Neural crest cell (in vitro differentiated cells): ENCODE results near the gene SLC7A7. TPM values are rescaled to one million over a fixed set of nuclear protein-coding genes. Genes with fewer than 3 reads are reported as not detected.

Source experiments
- DNase-seq: peaks from one replicate; pipeline ENCODE4 v3.0.0; 2021; ENCODE audit warnings: low read depth, mixed read lengths, low spot score
- H3K27ac Mint-ChIP-seq: one replicate; pipeline ENCODE4 v1.8.0; 2021; ENCODE audit warnings: mild to moderate bottlenecking, mixed read lengths; ENCODE audit not compliant: unreplicated experiment
- H3K27me3 Mint-ChIP-seq: 2 replicates; pipeline ENCODE4 v1.8.0; 2021; ENCODE audit warnings: low read depth, mild to moderate bottlenecking, mixed read lengths
- H3K36me3 Mint-ChIP-seq: 2 replicates; pipeline ENCODE4 v1.8.0; 2021; ENCODE audit warnings: low read depth, mild to moderate bottlenecking, mixed read lengths
- H3K4me1 Mint-ChIP-seq: 2 replicates; pipeline ENCODE4 v1.8.0; 2021; ENCODE audit warnings: mixed read lengths
- H3K4me3 Mint-ChIP-seq: one replicate; pipeline ENCODE4 v1.8.0; 2021; ENCODE audit warnings: mild to moderate bottlenecking, mixed read lengths
- H3K9me3 Mint-ChIP-seq: 2 replicates; pipeline ENCODE4 v1.8.0; 2021; ENCODE audit warnings: mixed read lengths
- CTCF ChIP-seq: fragments of 200-600 bp; sonication (generic); conservative IDR thresholded peaks from 2 replicates; pipeline ENCODE4 v1.5.0; 2021; ENCODE audit warnings: antibody characterized with exemption, mild to moderate bottlenecking
- total RNA-seq: library from RNA; stranded (reverse); gene quantifications from 2 replicates; pipeline ENCODE4 v1.2.1, GENCODE V29; 2021

The SLC7A7 gene
- total RNA-seq, 1 donor from 2014 or later: 0.54 TPM

GRCh38 chr14:22792158-22792557 is 23.1 kb downstream of the SLC7A7 start:
- DNase-seq: no peak
- Mint-ChIP-seq H3K36me3 (no peaks in the 10 kb centered on the region), H3K4me3 (no peak overlapping the region), H3K4me1 (no peaks in the 10 kb centered on the region), H3K27me3 (peaks cover 14% of the 10 kb centered on the region), H3K9me3 (no peaks in the 10 kb centered on the region), H3K27ac (peak overlapping the region; percentile 50)
- TF ChIP-seq CTCF: no peak

GRCh38 chr14:22791301-22791700 is 23.9 kb downstream of the SLC7A7 start:
- Mint-ChIP-seq H3K9me3 (no peaks in the 10 kb centered on the region), H3K27ac (no peak overlapping the region), H3K4me1 (no peaks in the 10 kb centered on the region), H3K36me3 (no peaks in the 10 kb centered on the region), H3K4me3 (no peak overlapping the region), H3K27me3 (peaks cover 7% of the 10 kb centered on the region)
- TF ChIP-seq CTCF: no peak
- DNase-seq: no peak

GRCh38 chr14:22786685-22787084 is 28.6 kb downstream of the SLC7A7 start:
- Mint-ChIP-seq H3K36me3 (no peaks in the 10 kb centered on the region), H3K4me1 (no peaks in the 10 kb centered on the region), H3K27ac (no peak overlapping the region), H3K9me3 (no peaks in the 10 kb centered on the region), H3K27me3 (no peaks in the 10 kb centered on the region), H3K4me3 (no peak overlapping the region)
- no peak for DNase-seq
- no peak for TF ChIP-seq CTCF

GRCh38 chr14:22781301-22781991 is 33.8 kb downstream of the SLC7A7 start:
- no peak for TF ChIP-seq CTCF
- H3K9me3 Mint-ChIP-seq: no peaks in the 10 kb centered on the region
- peaks cover 3% of the 10 kb centered on the region for H3K4me1 Mint-ChIP-seq
- no peaks in the 10 kb centered on the region for H3K27me3 Mint-ChIP-seq
- no peak overlapping the region for H3K4me3 Mint-ChIP-seq
- H3K36me3 Mint-ChIP-seq: no peaks in the 10 kb centered on the region
- peak overlapping the region; percentile 5 for H3K27ac Mint-ChIP-seq
- DNase-seq: no peak

GRCh38 chr14:22780941-22781300 is 34.3 kb downstream of the SLC7A7 start:
- no peak for TF ChIP-seq CTCF
- no peak overlapping the region for H3K27ac Mint-ChIP-seq

More at GRCh38 chr14:22780941-22781300, 34.3 kb downstream of the SLC7A7 start:
- Mint-ChIP-seq H3K36me3 (no peaks in the 10 kb centered on the region), H3K27me3 (no peaks in the 10 kb centered on the region), H3K4me1 (peaks cover 3% of the 10 kb centered on the region), H3K4me3 (no peak overlapping the region), H3K9me3 (no peaks in the 10 kb centered on the region)
- DNase-seq: no peak
